LNCaP clone FGC (cell line): ENCODE data around the gene BNC2.
A peak's percentile ranks its signal among the peaks of the same experiment; 100 is the strongest.

Experiments used
- DNase-seq: peaks from one replicate; pipeline ENCODE4 v3.0.0-alpha.2; 2011; ENCODE audit warnings: low read depth
- H3K4me3 ChIP-seq: 2 replicates; pipeline ENCODE4 v1.5.1; 2011; ENCODE audit warnings: mild to moderate bottlenecking, low read depth, low read length, control low read depth
- TF ChIP-seq, protein P1 (sequence below): IDR thresholded peaks from 2 replicates; pipeline ENCODE4 v1.5.1; 2012; ENCODE audit warnings: mild to moderate bottlenecking; ENCODE audit not compliant: control insufficient read depth, insufficient read depth; ENCODE audit errors: extremely low read depth

Gene BNC2

DNA sequence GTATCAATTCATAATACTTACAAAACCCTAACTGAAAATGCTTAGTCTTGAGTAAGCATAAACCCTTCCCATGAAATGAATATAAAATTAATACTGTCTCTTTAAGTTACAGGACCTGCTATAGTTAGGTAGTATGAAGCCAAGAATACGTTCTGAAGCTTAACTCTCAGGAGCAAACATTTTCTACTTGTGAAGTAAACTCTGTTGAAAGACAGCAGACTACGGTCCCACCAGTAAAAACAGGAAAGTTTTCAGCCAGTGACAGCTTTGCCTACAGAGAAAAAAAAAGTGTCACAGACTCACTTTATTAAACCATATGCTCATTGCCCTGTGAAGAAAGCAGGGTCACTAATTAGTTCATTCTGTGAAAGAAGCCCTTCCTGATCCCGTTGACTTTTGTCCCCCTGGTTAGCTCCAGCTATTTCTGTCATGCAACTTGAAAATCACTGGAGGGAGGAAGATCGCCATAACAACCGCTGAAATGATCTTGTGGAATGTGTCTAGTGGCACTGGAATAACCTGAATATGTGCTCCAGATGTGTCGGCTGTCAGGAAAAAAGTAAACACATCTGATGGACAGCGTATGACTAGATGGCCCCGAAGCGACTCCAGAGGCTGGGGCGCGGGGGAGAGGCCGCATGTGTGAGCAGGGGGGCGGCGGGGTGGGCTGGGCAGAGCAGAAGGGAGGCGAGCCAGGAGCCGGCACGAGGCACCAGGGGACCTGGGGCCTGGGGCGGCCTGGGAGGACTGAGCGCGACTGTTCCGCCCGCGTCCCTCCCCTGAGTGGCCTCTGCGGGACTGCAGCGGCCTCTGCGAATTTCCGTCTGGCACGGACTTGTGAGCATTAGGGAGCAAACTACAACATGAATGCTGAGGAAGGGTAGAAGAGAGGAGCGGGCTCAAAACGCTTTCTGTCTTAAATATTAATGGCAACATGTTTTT lies 41.9 kb downstream of the BNC2 start:
- H3K4me3 ChIP-seq = no peak overlapping the region
- TF ChIP-seq, protein P1, sequence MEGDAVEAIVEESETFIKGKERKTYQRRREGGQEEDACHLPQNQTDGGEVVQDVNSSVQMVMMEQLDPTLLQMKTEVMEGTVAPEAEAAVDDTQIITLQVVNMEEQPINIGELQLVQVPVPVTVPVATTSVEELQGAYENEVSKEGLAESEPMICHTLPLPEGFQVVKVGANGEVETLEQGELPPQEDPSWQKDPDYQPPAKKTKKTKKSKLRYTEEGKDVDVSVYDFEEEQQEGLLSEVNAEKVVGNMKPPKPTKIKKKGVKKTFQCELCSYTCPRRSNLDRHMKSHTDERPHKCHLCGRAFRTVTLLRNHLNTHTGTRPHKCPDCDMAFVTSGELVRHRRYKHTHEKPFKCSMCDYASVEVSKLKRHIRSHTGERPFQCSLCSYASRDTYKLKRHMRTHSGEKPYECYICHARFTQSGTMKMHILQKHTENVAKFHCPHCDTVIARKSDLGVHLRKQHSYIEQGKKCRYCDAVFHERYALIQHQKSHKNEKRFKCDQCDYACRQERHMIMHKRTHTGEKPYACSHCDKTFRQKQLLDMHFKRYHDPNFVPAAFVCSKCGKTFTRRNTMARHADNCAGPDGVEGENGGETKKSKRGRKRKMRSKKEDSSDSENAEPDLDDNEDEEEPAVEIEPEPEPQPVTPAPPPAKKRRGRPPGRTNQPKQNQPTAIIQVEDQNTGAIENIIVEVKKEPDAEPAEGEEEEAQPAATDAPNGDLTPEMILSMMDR = no peak
- no peak for DNase-seq

DNA sequence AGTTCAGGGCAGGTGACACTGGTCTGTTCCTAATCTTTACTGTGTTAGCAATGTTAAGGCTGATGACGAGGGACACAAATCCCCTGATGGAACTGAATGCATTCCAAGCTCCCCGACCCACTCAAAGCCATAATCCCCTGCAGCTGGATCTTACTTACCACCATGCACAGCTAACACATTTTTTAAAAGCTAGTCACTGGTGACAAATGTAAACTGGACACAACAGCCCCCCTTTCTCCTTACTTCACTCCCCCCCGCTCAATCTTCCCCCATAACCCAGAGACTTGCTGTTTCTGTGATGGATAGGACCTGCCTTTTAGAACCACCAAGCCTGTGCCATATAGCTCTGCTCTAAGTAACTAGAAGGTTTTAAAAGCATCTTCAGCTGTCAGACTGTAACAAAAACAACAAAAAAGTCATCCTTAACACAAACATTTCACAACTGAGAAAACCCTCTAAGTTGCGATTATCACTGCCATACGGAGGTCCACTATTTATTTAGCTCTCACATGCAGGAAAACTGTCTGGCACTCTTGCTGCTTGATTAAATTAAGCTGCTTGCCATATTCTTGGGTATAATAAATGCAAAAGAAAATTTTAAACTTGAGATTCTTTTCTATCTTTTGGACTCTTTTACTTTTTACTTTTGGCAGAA lies 44.4 kb downstream of the BNC2 start:
- no peak for DNase-seq
- TF ChIP-seq, protein P1 = no peak
- no peak overlapping the region for H3K4me3 ChIP-seq

GRCh38 chr9:16825331-16825725 lies 45.1 kb downstream of the BNC2 start:
- TF ChIP-seq, protein P1 = no peak
- H3K4me3 ChIP-seq = no peak overlapping the region
- DNase-seq = no peak

DNA sequence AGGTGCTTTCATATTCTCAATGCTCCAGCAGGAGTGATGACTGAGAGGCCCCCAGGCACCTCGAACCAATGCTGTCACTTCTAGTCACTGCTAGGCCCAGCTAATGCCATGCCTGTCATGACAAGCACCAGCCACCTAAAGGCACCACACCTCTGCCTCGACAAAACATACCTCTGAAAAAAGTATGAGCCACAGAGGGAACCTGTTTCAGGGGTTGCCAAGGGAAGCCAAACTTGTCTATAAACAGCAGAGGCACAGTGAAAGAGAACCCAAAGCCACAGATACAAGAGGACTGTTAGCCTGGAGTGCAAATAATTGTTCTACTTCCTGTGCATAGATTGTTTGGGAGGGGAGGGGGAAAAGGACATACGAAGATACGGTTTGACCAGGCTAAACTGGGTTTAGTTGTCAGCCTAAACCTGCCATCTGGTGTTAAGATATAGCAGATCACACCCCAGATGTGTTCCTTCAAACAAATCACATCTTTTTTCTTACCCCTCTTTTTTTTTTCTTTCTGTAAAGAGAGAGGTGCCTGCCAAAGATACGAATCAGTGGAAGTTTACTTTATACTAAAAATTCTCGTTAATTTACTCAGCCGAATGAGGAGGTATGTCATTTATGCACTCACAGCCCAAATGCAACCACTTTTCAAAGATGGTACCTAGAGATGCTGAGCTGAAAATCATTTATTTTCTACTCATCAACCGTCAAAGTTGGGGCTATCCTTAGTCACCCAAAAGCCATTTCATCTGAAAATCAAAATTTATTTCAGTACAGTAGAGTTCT lies 45.7 kb downstream of the BNC2 start:
- TF ChIP-seq, protein P1 = peak; percentile 35
- DNase-seq = peak; percentile 55
- no peak overlapping the region for H3K4me3 ChIP-seq

DNA sequence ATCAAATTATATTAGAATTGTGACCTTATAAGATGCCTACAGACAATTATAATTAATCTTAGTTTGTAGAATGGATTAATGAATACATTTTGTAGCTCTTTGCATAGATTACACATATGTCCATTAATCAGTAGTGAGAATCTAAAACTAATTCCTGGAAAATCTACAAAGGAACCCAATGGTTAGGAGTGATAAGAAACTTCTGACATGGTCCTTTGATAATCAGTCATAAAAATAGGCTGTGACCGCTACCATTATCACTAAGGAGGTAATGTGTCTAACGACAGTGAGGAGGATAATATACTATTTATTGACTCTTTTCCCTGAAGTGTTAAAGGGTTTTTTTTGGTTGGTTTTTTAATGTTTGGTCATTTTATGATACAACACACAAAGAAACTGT lies 46.6 kb downstream of the BNC2 start:
- no peak for DNase-seq
- no peak overlapping the region for H3K4me3 ChIP-seq
- TF ChIP-seq, protein P1 = no peak

DNA sequence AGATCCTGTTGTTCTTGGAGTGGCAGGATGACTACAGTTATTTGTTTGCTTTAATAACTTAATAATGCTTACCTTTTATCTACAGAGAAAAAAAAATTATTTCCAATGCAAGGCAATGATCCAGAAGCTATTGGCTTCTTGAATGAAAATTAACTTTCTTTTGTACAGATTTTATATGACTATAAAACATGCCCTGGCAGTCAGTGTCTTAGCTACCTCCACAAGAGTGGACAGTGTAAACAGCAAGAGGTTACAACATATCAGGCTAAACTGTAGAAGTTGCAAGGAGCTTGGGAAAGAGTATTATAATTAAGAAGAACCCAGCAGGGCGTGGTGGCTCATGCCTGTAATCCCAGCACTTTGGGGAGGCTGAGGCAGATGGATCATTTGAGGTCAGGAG lies 49.1 kb downstream of the BNC2 start:
- DNase-seq = peak; percentile 89
- TF ChIP-seq, protein P1 = no peak
- no peak overlapping the region for H3K4me3 ChIP-seq
